Endothelial cell (in vitro differentiated cells): ENCODE data around the gene TMEM151A. TPM values are rescaled to one million over a fixed set of nuclear protein-coding genes. Genes with fewer than 3 reads are reported as not detected.
"Not testable (repeated sequence)": the region's sequence is repeated elsewhere in the genome, so short reads cannot be mapped to it uniquely, and the experiment has no call there.

Experiments
- DNase-seq: peaks from one replicate; pipeline ENCODE4 v3.0.0; 2021; ENCODE audit warnings: low spot score
- H3K27ac Mint-ChIP-seq: one replicate; pipeline ENCODE4 v1.8.0; 2021; ENCODE audit warnings: mixed read lengths, inconsistent platforms; ENCODE audit not compliant: unreplicated experiment
- H3K27me3 Mint-ChIP-seq: one replicate; pipeline ENCODE4 v1.8.0; 2021; ENCODE audit warnings: mild to moderate bottlenecking, moderate library complexity, mixed read lengths, inconsistent platforms; ENCODE audit not compliant: unreplicated experiment
- H3K36me3 Mint-ChIP-seq: one replicate; pipeline ENCODE4 v1.8.0; 2021; ENCODE audit warnings: mild to moderate bottlenecking, low read depth, mixed read lengths, inconsistent platforms; ENCODE audit not compliant: unreplicated experiment
- H3K4me1 Mint-ChIP-seq: one replicate; pipeline ENCODE4 v1.8.0; 2021; ENCODE audit warnings: mild to moderate bottlenecking, mixed read lengths, inconsistent platforms; ENCODE audit not compliant: unreplicated experiment
- H3K4me3 Mint-ChIP-seq: one replicate; pipeline ENCODE4 v1.8.0; 2021; ENCODE audit warnings: mild to moderate bottlenecking, mixed read lengths, inconsistent platforms; ENCODE audit not compliant: unreplicated experiment
- H3K9me3 Mint-ChIP-seq: one replicate; pipeline ENCODE4 v1.8.0; 2021; ENCODE audit warnings: mixed read lengths, inconsistent platforms; ENCODE audit not compliant: unreplicated experiment
- total RNA-seq: library from RNA; stranded (reverse); fragmentation: NEBNext Ultra II Directional; extraction: Animal tissue kit (Norgen Biotek cat#: 25700); gene quantifications from one replicate; pipeline ENCODE4 v1.2.1, GENCODE V29; 2021; ENCODE audit not compliant: unreplicated experiment
- TF ChIP-seq, protein P1 (sequence below): fragments of 200-600 bp; sonication (generic); IDR thresholded peaks from one replicate; pipeline ENCODE4 v1.5.0; 2021; ENCODE audit warnings: antibody characterized with exemption; ENCODE audit not compliant: unreplicated experiment

The TMEM151A gene
- total RNA-seq, 1 donor from 2014 or later, result not detected

DNA sequence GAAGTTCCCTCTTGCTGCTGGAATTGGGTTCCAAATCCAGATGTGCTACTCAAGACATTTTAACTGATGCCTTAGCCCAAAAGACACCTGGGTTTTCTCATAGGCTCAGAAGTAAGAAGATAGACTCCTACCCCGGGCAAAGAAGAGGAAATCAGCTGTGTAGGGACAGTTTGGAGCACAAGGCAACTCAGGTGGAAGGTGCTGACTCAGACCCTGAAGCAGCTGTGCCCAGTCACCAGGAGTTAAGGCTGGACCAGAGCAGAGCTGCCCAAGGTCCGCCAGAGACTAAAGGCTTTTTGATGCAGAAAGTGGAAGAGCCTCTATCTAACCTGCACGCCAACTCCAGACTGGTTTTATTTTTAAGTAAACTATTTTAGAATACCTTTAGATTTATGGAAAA lies 43.9 kb upstream of the TMEM151A start:
- no peak for DNase-seq
- Mint-ChIP-seq H3K36me3 (peaks cover 45% of the 10 kb centered on the region), H3K4me3 (peak overlapping the region; percentile 7), H3K4me1 (no peaks in the 10 kb centered on the region), H3K27ac (no peak overlapping the region), H3K27me3 (peaks cover 10% of the 10 kb centered on the region), H3K9me3 (no peaks in the 10 kb centered on the region)
- TF ChIP-seq, protein P1, sequence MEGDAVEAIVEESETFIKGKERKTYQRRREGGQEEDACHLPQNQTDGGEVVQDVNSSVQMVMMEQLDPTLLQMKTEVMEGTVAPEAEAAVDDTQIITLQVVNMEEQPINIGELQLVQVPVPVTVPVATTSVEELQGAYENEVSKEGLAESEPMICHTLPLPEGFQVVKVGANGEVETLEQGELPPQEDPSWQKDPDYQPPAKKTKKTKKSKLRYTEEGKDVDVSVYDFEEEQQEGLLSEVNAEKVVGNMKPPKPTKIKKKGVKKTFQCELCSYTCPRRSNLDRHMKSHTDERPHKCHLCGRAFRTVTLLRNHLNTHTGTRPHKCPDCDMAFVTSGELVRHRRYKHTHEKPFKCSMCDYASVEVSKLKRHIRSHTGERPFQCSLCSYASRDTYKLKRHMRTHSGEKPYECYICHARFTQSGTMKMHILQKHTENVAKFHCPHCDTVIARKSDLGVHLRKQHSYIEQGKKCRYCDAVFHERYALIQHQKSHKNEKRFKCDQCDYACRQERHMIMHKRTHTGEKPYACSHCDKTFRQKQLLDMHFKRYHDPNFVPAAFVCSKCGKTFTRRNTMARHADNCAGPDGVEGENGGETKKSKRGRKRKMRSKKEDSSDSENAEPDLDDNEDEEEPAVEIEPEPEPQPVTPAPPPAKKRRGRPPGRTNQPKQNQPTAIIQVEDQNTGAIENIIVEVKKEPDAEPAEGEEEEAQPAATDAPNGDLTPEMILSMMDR, result no peak

DNA sequence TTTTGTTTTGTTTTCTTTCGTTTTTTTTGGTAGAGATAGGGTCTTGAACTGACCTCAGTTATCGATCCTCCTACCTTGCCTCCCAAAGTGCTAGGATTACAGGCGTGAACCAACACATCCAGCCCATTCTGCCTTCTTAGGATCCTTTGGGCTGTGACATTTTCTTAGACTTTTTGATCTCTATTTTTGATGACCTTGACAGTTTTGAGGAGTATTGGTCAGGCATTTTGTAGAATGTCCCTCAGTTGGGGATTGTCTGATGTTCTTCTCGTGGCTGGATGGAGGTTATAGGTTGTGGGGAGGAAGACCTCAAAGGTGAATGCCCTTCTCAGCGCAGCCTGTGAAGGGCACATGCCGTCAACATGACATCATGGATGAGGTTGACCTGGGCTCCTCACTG lies 42.8 kb upstream of the TMEM151A start:
- Mint-ChIP-seq H3K27ac (peak overlapping the region; percentile 17), H3K4me3 (no peak overlapping the region), H3K4me1 (no peaks in the 10 kb centered on the region), H3K36me3 (peaks cover 42% of the 10 kb centered on the region), H3K9me3 (no peaks in the 10 kb centered on the region), H3K27me3 (peaks cover 15% of the 10 kb centered on the region)
- DNase-seq, result no peak
- TF ChIP-seq, protein P1, result no peak

DNA sequence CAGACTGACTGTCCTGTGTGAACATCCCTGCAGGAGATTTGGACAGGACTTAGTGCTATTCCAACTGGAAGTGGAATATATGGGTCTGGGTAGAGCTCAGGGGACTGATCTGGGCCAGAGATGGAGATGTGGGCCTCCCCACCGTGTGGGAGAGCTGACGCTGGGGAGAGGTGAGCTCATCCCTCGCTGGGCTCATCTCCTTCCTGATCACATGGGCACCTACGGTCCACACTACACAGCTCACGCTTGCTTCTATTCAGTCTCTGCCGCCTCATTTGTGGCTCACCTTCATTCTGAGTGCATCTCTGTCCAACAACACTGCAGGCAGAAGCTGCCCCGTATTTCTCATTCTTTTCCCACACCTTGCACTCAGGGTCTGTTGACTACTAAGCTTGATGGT lies 39.9 kb upstream of the TMEM151A start:
- peaks cover 11% of the 10 kb centered on the region for H3K27me3 Mint-ChIP-seq
- TF ChIP-seq, protein P1, result no peak
- peaks cover 30% of the 10 kb centered on the region for H3K36me3 Mint-ChIP-seq
- H3K9me3 Mint-ChIP-seq, result no peaks in the 10 kb centered on the region
- H3K27ac Mint-ChIP-seq, result no peak overlapping the region
- no peak overlapping the region for H3K4me3 Mint-ChIP-seq
- no peak for DNase-seq
- H3K4me1 Mint-ChIP-seq, result peaks cover 3% of the 10 kb centered on the region

GRCh38 chr11:66253081-66253480 lies 38.6 kb upstream of the TMEM151A start:
- DNase-seq, H3K4me3 Mint-ChIP-seq, H3K4me1 Mint-ChIP-seq, H3K27ac Mint-ChIP-seq, H3K9me3 Mint-ChIP-seq: not testable (repeated sequence)
- peaks cover 11% of the 10 kb centered on the region for H3K27me3 Mint-ChIP-seq
- peaks cover 24% of the 10 kb centered on the region for H3K36me3 Mint-ChIP-seq

DNA sequence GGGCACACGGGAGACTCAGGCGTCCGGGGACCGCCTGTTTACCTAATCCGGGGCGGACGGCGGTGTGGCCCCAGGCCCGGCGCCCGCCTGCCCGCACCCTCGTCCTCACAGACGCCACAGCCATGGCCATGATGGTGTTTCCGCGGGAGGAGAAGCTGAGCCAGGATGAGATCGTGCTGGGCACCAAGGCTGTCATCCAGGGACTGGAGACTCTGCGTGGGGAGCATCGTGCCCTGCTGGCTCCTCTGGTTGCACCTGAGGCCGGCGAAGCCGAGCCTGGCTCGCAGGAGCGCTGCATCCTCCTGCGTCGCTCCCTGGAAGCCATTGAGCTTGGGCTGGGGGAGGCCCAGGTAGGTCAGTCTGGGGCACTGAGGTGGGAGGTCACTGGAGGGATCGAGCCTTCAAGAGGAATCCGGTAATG lies 33.2 kb upstream of the TMEM151A start:
- Mint-ChIP-seq H3K27ac (no peak overlapping the region), H3K9me3 (no peaks in the 10 kb centered on the region), H3K27me3 (peaks cover 10% of the 10 kb centered on the region), H3K36me3 (peaks cover 16% of the 10 kb centered on the region), H3K4me1 (peaks cover 14% of the 10 kb centered on the region), H3K4me3 (peak overlapping the region; percentile 75)
- DNase-seq, result no peak
- TF ChIP-seq, protein P1, result no peak
